Astrocyte (in vitro differentiated cells and primary cell): ENCODE measurements around the gene COQ9. TPM values are rescaled to one million over a fixed set of nuclear protein-coding genes. Genes with fewer than 3 reads are reported as not detected.

Source experiments
- DNase-seq: peaks from one replicate; pipeline ENCODE4 v3.0.0-alpha.2; 2010; ENCODE audit warnings: low read depth
- FAIRE-seq: peaks from 2 replicates; lab custom pipeline; 2011; peaks lifted over from hg19 to GRCh38; lab: Jason Lieb, UNC
- H2AFZ ChIP-seq: 2 replicates; pipeline ENCODE4 v1.6.0; 2012; ENCODE audit warnings: low read depth, low read length, inconsistent platforms
- H3K27ac ChIP-seq: 2 replicates; pipeline ENCODE4 v1.5.1; 2011; ENCODE audit warnings: low read depth, low read length, inconsistent platforms
- H3K27me3 ChIP-seq: 2 replicates; pipeline ENCODE4 v1.6.0; 2011; ENCODE audit warnings: low read length, inconsistent platforms; ENCODE audit not compliant: insufficient read depth
- H3K36me3 ChIP-seq: 2 replicates; pipeline ENCODE4 v1.5.1; 2011; ENCODE audit warnings: low read length, inconsistent platforms; ENCODE audit not compliant: insufficient read depth
- H3K4me1 ChIP-seq: 2 replicates; pipeline ENCODE4 v1.5.1; 2011; ENCODE audit warnings: low read length, inconsistent platforms; ENCODE audit not compliant: insufficient read depth
- H3K4me2 ChIP-seq: 2 replicates; pipeline ENCODE4 v1.6.0; 2012; ENCODE audit warnings: low read length, inconsistent platforms
- H3K4me3 ChIP-seq: 2 replicates; pipeline ENCODE4 v1.5.1; 2011; ENCODE audit warnings: low read depth, mild to moderate bottlenecking, low read length, inconsistent platforms; ENCODE audit not compliant: insufficient read depth
- H3K79me2 ChIP-seq: 2 replicates; pipeline ENCODE4 v1.6.0; 2012; ENCODE audit warnings: mild to moderate bottlenecking, low read length, inconsistent platforms; ENCODE audit not compliant: insufficient read depth
- H3K9ac ChIP-seq: 2 replicates; pipeline ENCODE4 v1.6.0; 2012; ENCODE audit warnings: mild to moderate bottlenecking, low read length, inconsistent platforms
- H3K9me3 ChIP-seq: 2 replicates; pipeline ENCODE4 v1.5.1; 2012; ENCODE audit warnings: low read depth, mild to moderate bottlenecking, low read length, inconsistent platforms; ENCODE audit not compliant: insufficient read depth
- H4K20me1 ChIP-seq: 2 replicates; pipeline ENCODE4 v1.6.0; 2012; ENCODE audit warnings: low read length, inconsistent platforms; ENCODE audit not compliant: insufficient read depth
- H3K27ac Mint-ChIP-seq: one replicate; pipeline ENCODE4 v1.8.0; 2021; ENCODE audit warnings: mild to moderate bottlenecking, mixed read lengths; ENCODE audit not compliant: unreplicated experiment
- H3K27me3 Mint-ChIP-seq: one replicate; pipeline ENCODE4 v1.8.0; 2021; ENCODE audit warnings: low read depth, mixed read lengths; ENCODE audit not compliant: unreplicated experiment
- H3K36me3 Mint-ChIP-seq: one replicate; pipeline ENCODE4 v1.8.0; 2021; ENCODE audit warnings: low read depth, mixed read lengths; ENCODE audit not compliant: unreplicated experiment
- H3K4me1 Mint-ChIP-seq: one replicate; pipeline ENCODE4 v1.8.0; 2021; ENCODE audit warnings: low read depth, mixed read lengths; ENCODE audit not compliant: unreplicated experiment
- H3K4me3 Mint-ChIP-seq: one replicate; pipeline ENCODE4 v1.8.0; 2021; ENCODE audit warnings: mild to moderate bottlenecking, moderate library complexity, mixed read lengths; ENCODE audit not compliant: unreplicated experiment
- H3K9me3 Mint-ChIP-seq: one replicate; pipeline ENCODE4 v1.8.0; 2021; ENCODE audit warnings: mild to moderate bottlenecking, mixed read lengths; ENCODE audit not compliant: unreplicated experiment
- EZH2 ChIP-seq: IDR thresholded peaks from 2 replicates; pipeline ENCODE4 v1.6.1; 2012; ENCODE audit warnings: mild to moderate bottlenecking, low read length, inconsistent platforms; ENCODE audit not compliant: insufficient read depth
- total RNA-seq: library from RNA; stranded (reverse); gene quantifications from 2 replicates; pipeline ENCODE4 v1.2.1, GENCODE V29; 2021
- TF ChIP-seq, protein P1 (sequence below): IDR thresholded peaks from 2 replicates; pipeline ENCODE4 v1.5.1; 2011; ENCODE audit warnings: low read depth, mild to moderate bottlenecking, inconsistent platforms, low read length, moderate library complexity; ENCODE audit not compliant: insufficient read depth

The COQ9 gene
- total RNA-seq, 1 donor from 2014 or later = 29.1 TPM

DNA sequence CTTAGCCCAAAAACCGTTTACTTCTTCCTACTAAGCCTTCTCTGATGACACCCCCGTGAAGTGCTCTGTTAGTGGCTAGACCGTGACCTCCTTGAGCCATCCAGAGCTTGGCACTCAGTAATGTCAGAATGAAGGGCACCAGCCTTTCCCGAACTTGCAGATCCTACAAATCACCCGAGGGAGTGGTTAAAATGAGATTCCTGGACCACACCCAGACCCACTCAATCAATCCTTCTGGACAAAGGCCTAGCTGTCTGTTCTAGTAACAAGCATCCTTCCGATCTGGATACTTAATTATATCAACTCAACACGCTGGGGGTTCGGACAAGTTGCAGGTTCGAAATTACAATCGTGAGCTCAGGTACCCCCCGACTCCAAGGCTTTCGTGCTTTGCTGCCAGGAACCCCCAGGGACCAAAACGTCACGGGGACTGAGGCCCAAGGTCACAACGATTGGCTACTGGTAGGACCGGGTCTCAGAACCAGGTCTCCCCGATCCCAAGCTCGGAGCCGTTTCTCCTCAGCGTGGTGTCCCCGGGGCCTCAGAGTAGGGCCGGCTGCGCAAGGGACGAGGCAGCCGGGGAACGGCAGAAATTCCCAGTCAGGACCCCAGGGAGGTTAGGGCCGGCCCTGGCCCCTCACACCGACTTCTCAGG is 621 bp upstream of the COQ9 start:
- Histone ChIP-seq H3K4me3 (peak overlapping the region; percentile 86), H3K36me3 (peaks cover 2% of the 10 kb centered on the region), H3K9me3 (no peaks in the 10 kb centered on the region), H3K27me3 (no peaks in the 10 kb centered on the region), H3K27ac (peak overlapping the region; percentile 83), H3K9ac (peak overlapping the region; percentile 97), H3K79me2 (peaks cover 76% of the 10 kb centered on the region), H3K4me2 (peak overlapping the region; percentile 92), H2AFZ (peak overlapping the region; percentile 74), H4K20me1 (peaks cover 15% of the 10 kb centered on the region), H3K4me1 (peaks cover 14% of the 10 kb centered on the region)
- Mint-ChIP-seq H3K27me3 (no peaks in the 10 kb centered on the region), H3K27ac (peak overlapping the region; percentile 96), H3K4me1 (peaks cover 11% of the 10 kb centered on the region), H3K4me3 (peak overlapping the region; percentile 93), H3K36me3 (peaks cover 7% of the 10 kb centered on the region), H3K9me3 (no peaks in the 10 kb centered on the region)
- no peak for FAIRE-seq
- TF ChIP-seq, protein P1, sequence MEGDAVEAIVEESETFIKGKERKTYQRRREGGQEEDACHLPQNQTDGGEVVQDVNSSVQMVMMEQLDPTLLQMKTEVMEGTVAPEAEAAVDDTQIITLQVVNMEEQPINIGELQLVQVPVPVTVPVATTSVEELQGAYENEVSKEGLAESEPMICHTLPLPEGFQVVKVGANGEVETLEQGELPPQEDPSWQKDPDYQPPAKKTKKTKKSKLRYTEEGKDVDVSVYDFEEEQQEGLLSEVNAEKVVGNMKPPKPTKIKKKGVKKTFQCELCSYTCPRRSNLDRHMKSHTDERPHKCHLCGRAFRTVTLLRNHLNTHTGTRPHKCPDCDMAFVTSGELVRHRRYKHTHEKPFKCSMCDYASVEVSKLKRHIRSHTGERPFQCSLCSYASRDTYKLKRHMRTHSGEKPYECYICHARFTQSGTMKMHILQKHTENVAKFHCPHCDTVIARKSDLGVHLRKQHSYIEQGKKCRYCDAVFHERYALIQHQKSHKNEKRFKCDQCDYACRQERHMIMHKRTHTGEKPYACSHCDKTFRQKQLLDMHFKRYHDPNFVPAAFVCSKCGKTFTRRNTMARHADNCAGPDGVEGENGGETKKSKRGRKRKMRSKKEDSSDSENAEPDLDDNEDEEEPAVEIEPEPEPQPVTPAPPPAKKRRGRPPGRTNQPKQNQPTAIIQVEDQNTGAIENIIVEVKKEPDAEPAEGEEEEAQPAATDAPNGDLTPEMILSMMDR = no peak
- TF ChIP-seq EZH2 = no peak
- peak; percentile 6 for DNase-seq

DNA sequence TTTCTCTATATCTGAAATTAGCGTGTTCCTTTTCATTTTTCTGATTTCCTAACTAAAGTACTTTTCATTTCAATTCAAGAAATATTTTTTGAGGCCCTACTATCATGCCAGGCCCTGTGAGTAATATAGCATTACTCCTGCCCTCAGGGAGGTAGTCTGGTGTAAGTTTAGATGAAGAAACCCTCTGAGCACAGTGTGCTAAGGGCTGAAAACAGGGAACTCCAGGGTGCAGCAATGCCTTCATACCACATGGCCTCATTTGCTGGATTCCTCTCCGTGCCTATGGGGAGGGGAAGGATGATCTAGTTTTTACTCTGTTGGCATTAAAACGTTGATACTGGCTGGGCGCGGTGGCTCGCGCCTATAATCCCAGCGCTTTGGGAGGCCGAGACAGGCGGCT is 4.7 kb downstream of the COQ9 start:
- Histone ChIP-seq H2AFZ (no peak overlapping the region), H3K4me2 (no peak overlapping the region), H3K9me3 (no peaks in the 10 kb centered on the region), H3K9ac (no peak overlapping the region), H3K27me3 (no peaks in the 10 kb centered on the region), H4K20me1 (no peaks in the 10 kb centered on the region), H3K36me3 (peaks cover 30% of the 10 kb centered on the region), H3K79me2 (peaks cover 27% of the 10 kb centered on the region), H3K4me3 (no peak overlapping the region), H3K4me1 (peaks cover 7% of the 10 kb centered on the region), H3K27ac (no peak overlapping the region)
- peaks cover 17% of the 10 kb centered on the region for H3K36me3 Mint-ChIP-seq
- H3K27ac Mint-ChIP-seq = no peak overlapping the region
- peaks cover 2% of the 10 kb centered on the region for H3K4me1 Mint-ChIP-seq
- H3K27me3 Mint-ChIP-seq = no peaks in the 10 kb centered on the region
- no peaks in the 10 kb centered on the region for H3K9me3 Mint-ChIP-seq
- H3K4me3 Mint-ChIP-seq = no peak overlapping the region
- TF ChIP-seq EZH2 = no peak
- TF ChIP-seq, protein P1 = no peak
- DNase-seq = no peak
- FAIRE-seq = no peak
